Transverse colon (tissue), 4 donors: ENCODE results near the gene SURF6. TPM values are rescaled to one million over a fixed set of nuclear protein-coding genes. Genes with fewer than 3 reads are reported as not detected.

Experiments used
- DNase-seq: peaks from one replicate; pipeline ENCODE4 v3.0.0-alpha.2; 2019
- H3K27ac ChIP-seq, 4 donors: fragments of 200-600 bp; sonication (generic); 2 replicates each; pipeline ENCODE4 v1.5.1; 2016 to 2018; ENCODE audit warnings: inconsistent platforms in 4 of 4
- H3K27me3 ChIP-seq: fragments of 200-600 bp; sonication (generic); 2 replicates; pipeline ENCODE4 v1.5.1; 2017; ENCODE audit warnings: inconsistent platforms
- H3K36me3 ChIP-seq, 4 donors: fragments of 200-600 bp; sonication (generic); 2 replicates each; pipeline ENCODE4 v1.5.1; 2017 to 2019; ENCODE audit warnings: inconsistent platforms in 4 of 4
- H3K4me1 ChIP-seq, 4 donors: fragments of 200-600 bp; sonication (generic); 2 replicates each; pipeline ENCODE4 v1.5.1; 2017 to 2020; ENCODE audit warnings: inconsistent platforms in 4 of 4
- H3K4me3 ChIP-seq, 4 donors: fragments of 200-600 bp; sonication (generic); 1 replicate in 1 of 4; 2 replicates in 3 of 4; pipeline versions ENCODE4 v1.5.1 to v1.6.1; 2017 to 2019; ENCODE audit warnings: inconsistent platforms in 4 of 4
- H3K9me3 ChIP-seq, 2 donors: fragments of 200-600 bp; sonication (generic); 2 replicates each; pipeline ENCODE4 v1.5.1; 2017 to 2019; ENCODE audit warnings: inconsistent platforms in 2 of 2
- EP300 ChIP-seq: sonication (generic); formaldehyde crosslinking; IDR thresholded peaks from one replicate; pipeline ENCODE4 v1.6.1; 2017; ENCODE audit warnings: antibody characterized with exemption, low read depth
- POLR2A ChIP-seq: fragments of 450-650 bp; IDR thresholded peaks from one replicate; pipeline ENCODE4 v1.6.1; 2016; ENCODE audit warnings: antibody characterized with exemption, mild to moderate bottlenecking, moderate library complexity
- POLR2AphosphoS5 ChIP-seq, 3 donors: sonication (generic); formaldehyde crosslinking; IDR thresholded peaks; one replicate each; pipeline ENCODE4 v1.6.1; 2016; ENCODE audit warnings: antibody characterized with exemption in 3 of 3
- WGBS, 2 donors: methylation state at CpG; one replicate each; pipeline ENCODE4 v1.1.5; 2018; ENCODE audit warnings: low coverage in 1 of 2; 5-methylcytosine and 5-hydroxymethylcytosine counted together
- in situ Hi-C, 4 donors: fragments of 200-750 bp; cut with MboI; loops; one replicate each; pipeline versions ENCODE4 v1.15.0 to v1.15.1; 2017; ENCODE audit warnings: low sequenced_read_pairs in 3 of 4, low pct_ligation_motif_present in 1 of 4, low pct_unique_long_range_greater_than_20kb in 1 of 4
- intact Hi-C: fragments of 100-400 bp; cut with DNase I; formaldehyde crosslinking; loops from one replicate; pipeline ENCODE4 v1.15.1; 2023; ENCODE audit warnings: low total_unique reads
- total RNA-seq, 4 donors: library from RNA; depleted of rRNA; stranded (reverse); fragments of >200 nt; gene quantifications; one replicate each; pipeline ENCODE4 v1.1.0, GENCODE V29; 2016
- TF ChIP-seq, protein P1 (sequence below), 5 experiments: fragments of 200-600 bp in 3 of 5; fragments of 450-650 bp in 2 of 5; sonication (generic) in 3 of 5; IDR thresholded peaks; 1 replicate in 2 of 5; 2 replicates in 3 of 5; pipeline ENCODE4 v1.5.1; 2016 to 2017; ENCODE audit warnings: antibody characterized with exemption in 5 of 5, inconsistent platforms in 3 of 5, mild to moderate bottlenecking in 2 of 5, moderate library complexity in 1 of 5

SURF6 gene
- total RNA-seq, 4 donors from 2014 or later, result 18.1 to 61.3 (median 22.5) TPM

DNA sequence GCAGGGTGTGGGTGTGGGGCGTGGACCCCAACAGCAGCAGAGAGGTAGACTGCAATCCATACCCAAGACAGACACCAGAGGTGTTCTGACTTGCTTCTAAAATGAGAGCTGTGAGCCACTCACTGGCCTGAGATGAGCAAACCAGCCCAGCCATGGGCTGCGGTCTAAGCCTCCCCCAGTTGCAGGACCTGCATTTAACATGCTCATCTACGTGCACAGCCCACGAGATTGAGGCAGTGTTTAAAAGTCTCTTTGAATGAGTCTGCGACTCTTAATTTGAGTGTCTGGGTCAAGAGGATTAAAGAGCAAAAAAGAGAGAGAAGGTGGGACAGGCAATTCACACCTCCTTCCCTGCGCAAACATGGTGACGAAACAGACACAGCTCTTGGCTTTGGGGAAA, 33.9 kb upstream of the SURF6 start:
- peak overlapping the region in 3 of 4 donors; percentile 11 to 69 (median 18) for H3K27ac ChIP-seq
- no peaks in the 10 kb centered on the region for H3K27me3 ChIP-seq
- intact Hi-C loops (no loop called here), in situ Hi-C loops (no loop called here)
- H3K4me3 ChIP-seq, result no peak overlapping the region
- WGBS, 2 donors, result 77 to 82% methylated on average over 6 to 7 of the region's 7 CpGs
- peaks cover 37 to 78% (median 68%) of the 10 kb centered on the region in 4 donors for H3K4me1 ChIP-seq
- H3K36me3 ChIP-seq, result peaks cover 0 to 21% (median 9%) of the 10 kb centered on the region in 4 donors
- TF ChIP-seq EP300 (no peak), POLR2A (no peak), POLR2AphosphoS5 (IDR thresholded peaks at IDR 0.05) (no peak)
- TF ChIP-seq, protein P1, sequence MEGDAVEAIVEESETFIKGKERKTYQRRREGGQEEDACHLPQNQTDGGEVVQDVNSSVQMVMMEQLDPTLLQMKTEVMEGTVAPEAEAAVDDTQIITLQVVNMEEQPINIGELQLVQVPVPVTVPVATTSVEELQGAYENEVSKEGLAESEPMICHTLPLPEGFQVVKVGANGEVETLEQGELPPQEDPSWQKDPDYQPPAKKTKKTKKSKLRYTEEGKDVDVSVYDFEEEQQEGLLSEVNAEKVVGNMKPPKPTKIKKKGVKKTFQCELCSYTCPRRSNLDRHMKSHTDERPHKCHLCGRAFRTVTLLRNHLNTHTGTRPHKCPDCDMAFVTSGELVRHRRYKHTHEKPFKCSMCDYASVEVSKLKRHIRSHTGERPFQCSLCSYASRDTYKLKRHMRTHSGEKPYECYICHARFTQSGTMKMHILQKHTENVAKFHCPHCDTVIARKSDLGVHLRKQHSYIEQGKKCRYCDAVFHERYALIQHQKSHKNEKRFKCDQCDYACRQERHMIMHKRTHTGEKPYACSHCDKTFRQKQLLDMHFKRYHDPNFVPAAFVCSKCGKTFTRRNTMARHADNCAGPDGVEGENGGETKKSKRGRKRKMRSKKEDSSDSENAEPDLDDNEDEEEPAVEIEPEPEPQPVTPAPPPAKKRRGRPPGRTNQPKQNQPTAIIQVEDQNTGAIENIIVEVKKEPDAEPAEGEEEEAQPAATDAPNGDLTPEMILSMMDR (IDR thresholded peaks at IDR 0.05), result no peak
- DNase-seq, result no peak
- no peaks in the 10 kb centered on the region for H3K9me3 ChIP-seq

DNA sequence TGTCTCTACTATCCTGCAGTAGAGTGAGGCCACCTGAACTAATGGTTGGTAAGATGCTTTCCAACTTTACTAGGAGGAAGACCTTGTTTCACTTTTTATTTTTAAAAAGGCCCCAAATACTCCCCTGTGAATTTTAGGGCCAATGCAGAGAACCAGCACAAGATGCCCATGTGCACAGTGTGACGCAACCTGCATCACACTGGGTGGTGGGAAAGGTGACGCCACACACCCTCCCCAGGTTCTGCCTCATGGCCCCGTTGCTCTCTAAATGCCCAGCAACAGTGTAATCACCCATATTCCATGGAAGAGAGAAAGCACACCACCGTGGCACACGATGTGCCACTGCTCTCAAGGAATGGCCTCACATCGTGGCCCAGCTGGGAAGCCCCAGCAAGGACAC, 33.4 kb upstream of the SURF6 start:
- intact Hi-C loops, result no loop called here
- H3K4me1 ChIP-seq, result peaks cover 36 to 73% (median 62%) of the 10 kb centered on the region in 4 donors

DNA sequence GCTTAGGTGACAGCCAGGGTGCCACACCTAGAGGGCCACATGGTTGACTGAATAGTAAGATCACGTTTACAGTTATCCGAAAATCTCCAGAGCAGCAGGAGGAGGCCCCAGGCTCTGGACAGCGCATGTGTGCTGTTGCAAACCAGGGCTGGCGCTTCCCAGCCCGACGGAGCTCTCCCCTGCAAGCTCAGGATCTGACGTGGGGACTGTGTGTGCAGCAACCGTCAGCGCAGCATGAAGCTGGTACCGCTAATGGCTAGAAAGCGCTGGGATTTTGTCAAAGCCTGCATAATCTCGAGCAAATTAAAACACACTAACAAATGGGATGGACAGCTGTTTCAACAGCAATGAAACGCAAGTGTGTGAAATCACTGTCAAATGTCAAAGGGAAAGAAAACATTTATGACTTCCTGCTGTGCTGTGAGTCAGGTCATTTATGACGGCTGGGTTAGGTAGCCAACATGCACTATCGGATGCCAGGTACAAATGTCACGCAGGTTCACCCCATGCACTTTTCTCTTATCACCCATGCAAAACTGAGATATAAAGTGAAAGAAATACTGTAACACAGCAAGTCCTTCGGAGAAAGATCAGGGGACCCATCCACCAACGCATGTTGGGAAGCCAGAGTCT, 32.4 kb upstream of the SURF6 start:
- TF ChIP-seq POLR2A (no peak), POLR2AphosphoS5 (IDR thresholded peaks at IDR 0.05) (peak in 2 of 3 donors; percentile 35 to 45), EP300 (no peak)
- TF ChIP-seq, protein P1 (IDR thresholded peaks at IDR 0.05), result no peak
- H3K4me3 ChIP-seq, result no peak overlapping the region
- 32 to 46% methylated on average over 3 to 18 of the region's 18 CpGs for WGBS, 2 donors
- in situ Hi-C loops (no loop called here), intact Hi-C loops (no loop called here)
- peak overlapping the region; percentile 44 to 69 (median 59) for H3K27ac ChIP-seq
- DNase-seq, result peak; percentile 52
- no peaks in the 10 kb centered on the region for H3K27me3 ChIP-seq
- peaks cover 0 to 35% (median 17%) of the 10 kb centered on the region in 4 donors for H3K36me3 ChIP-seq
- no peaks in the 10 kb centered on the region for H3K9me3 ChIP-seq
- peaks cover 33 to 65% (median 56%) of the 10 kb centered on the region in 4 donors for H3K4me1 ChIP-seq

More for the DNA sequence above, 33.4 kb upstream of the SURF6 start:
- TF ChIP-seq POLR2AphosphoS5 (IDR thresholded peaks at IDR 0.05) (no peak), EP300 (no peak), POLR2A (no peak)
- TF ChIP-seq, protein P1 (IDR thresholded peaks at IDR 0.05), result no peak
- H3K9me3 ChIP-seq, result no peaks in the 10 kb centered on the region
- H3K27ac ChIP-seq, result peak overlapping the region; percentile 18 to 69 (median 49)
- 84% methylated on average over 6 of the region's 6 CpGs; no CpG with 5 or more reads in 1 of the 2 donors for WGBS, 2 donors
- H3K4me3 ChIP-seq, result no peak overlapping the region
- H3K36me3 ChIP-seq, result peaks cover 0 to 24% (median 11%) of the 10 kb centered on the region in 4 donors
- no peaks in the 10 kb centered on the region for H3K27me3 ChIP-seq
- in situ Hi-C loops, result no loop called here
- no peak for DNase-seq

DNA sequence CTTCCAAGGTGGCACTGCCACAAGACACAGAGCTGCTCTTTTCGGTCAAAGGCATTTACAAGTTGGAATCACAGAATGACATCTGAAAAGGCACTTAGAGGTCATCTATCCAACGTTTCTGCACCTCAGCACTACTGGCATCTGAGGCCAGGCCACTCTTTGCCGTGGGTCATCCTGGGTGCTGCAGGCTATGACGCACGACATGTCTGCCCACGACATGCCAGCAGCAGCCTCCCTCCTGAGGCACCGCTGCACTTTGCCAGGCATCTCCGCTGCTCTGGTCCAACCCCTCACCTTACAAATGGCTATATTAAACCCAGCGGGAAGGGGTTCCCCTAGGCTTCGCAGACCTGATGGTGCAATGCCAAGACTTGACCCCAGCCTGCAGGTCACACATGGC, 31.8 kb upstream of the SURF6 start:
- Histone ChIP-seq H3K27me3 (no peaks in the 10 kb centered on the region), H3K4me1 (peaks cover 31 to 59% (median 51%) of the 10 kb centered on the region in 4 donors), H3K9me3 (no peaks in the 10 kb centered on the region), H3K4me3 (no peak overlapping the region), H3K27ac (peak overlapping the region; percentile 32 to 65 (median 50)), H3K36me3 (peaks cover 0 to 39% (median 19%) of the 10 kb centered on the region in 4 donors)
- 40 to 90% methylated on average over 1 to 10 of the region's 10 CpGs for WGBS, 2 donors
- intact Hi-C loops (no loop called here), in situ Hi-C loops (no loop called here)
- DNase-seq, result no peak
- TF ChIP-seq, protein P1 (IDR thresholded peaks at IDR 0.05), result no peak
- TF ChIP-seq POLR2A, result no peak
- no peak for TF ChIP-seq POLR2AphosphoS5 (IDR thresholded peaks at IDR 0.05)
- no peak for TF ChIP-seq EP300
